ENCODE results near the gene CTNNA2.

Gene CTNNA2

DNA sequence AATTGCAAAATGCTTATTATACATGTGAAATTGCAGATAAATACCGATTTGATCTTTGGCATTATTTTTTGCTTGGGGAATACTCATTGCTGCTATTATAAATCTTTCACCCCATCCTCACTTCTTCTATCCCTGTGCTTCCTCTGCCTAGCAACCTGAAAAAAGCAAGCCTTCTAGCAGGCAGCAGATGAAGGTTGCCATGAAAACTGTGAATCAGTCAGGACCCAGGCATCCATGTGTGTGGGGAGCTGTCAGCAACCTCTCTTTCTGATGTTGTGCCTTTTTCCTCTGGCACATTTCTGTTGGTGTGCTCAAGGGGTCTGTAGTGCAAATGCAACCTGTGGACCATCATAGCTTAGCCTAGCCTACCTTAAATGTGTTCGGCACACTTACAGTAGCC lies 427.5 kb downstream of the CTNNA2 start:
- no peak for DNase-seq

- no peak for DNase-seq
These were observed 428.3 kb downstream of the CTNNA2 start for GRCh38 chr2:79941179-79941578.

DNA sequence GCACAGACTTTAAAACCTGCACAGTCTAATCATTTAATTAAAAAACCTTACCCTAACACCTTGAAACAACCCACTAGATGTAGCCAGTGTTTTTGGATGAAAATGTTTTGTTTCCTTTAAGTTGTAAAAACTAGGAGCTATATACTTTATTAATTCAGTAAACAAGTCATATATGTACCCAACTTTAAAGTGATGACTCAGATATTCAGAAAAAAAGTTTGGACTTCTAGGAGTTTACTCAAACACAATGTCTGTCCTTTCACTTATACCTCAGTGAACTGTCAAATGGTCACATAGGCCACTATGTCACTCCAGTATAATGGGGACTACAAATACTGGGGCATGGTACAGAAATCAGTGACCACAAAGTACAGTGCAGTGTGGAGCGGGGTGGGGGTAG lies 431.4 kb downstream of the CTNNA2 start:
- no peak for DNase-seq

DNA sequence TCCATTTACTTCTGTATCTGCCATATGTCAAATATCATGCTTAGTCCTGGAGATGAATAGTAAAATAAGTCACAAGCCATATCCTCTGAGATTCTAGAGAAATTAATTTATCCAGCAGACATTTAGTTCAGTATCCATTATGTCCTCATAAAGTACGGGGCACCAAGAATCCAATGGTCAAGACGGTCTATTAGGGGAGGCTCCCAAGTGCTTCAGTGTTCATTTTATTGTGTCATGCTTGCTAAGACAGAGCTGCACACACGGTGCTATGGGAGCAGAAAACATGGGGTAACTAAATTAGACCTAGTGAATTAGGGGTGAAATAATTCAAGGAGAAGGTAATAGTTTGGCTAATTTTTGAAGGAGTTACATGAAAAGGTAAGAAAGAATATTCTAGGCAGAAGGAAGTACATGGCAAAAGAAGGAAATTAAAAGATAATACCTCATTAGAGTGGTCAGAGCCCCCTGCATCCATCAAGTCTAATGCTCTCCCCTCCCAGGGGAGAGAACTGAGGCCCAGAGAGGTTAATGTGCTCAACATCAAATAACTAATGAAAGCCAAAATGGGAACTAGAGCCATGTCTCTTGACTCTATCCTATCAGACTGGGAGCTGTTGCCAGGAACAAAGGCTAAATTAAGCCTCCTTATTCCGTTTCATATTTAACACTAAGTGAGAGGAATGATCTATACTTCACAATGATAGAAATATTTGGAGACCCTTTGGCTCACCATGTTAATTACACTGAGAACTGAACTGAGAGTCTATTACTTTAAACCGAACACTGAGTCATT lies 433.0 kb downstream of the CTNNA2 start:
- DNase-seq = no peak

- no peak for DNase-seq
These were observed 434.9 kb downstream of the CTNNA2 start for GRCh38 chr2:79947751-79948150.

GRCh38 chr2:79950526-79950925 lies 437.7 kb downstream of the CTNNA2 start:
- no peak for DNase-seq

- DNase-seq = no peak
These were observed 439.8 kb downstream of the CTNNA2 start for GRCh38 chr2:79952616-79953015.

GRCh38 chr2:79960035-79960434 lies 447.2 kb downstream of the CTNNA2 start:
- DNase-seq = no peak

DNA sequence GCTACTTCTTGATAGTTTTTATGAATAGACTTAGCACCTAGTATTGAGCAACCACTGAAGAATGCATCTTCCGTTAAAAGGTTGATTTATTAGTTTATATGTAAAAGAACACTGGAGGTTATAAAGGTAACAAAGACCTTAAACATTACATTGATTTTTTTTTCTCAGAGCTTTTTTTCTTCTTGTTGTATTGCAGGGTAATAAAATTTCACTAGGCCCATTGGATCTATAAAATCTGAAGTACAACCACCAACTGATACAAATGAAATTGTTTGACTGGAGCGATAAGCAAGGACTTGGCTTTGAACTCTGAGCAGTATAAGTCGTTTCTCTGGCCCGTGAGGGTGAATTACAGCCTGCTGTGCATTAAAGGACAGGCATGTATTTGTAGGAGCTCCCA lies 447.7 kb downstream of the CTNNA2 start:
- no peak for DNase-seq

DNA sequence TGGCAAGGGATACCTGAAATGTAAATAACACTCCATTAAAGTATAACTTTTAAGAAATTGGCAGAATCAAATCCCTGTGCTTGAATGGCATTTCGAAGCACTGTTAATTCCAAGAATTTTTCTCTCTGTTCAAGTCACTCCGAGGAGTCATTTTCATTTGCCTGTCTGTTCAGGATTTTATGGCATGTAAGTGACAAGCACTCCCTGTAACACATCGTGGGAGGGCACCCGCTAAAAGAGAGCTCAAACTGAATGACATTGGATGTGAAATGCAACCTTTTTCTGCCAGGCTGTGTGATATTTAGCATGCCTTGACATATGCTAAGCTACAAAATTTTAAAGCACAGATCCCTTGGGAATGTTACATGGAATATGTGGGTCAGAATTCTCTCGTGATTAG lies 452.1 kb downstream of the CTNNA2 start:
- DNase-seq = no peak

- no peak for DNase-seq
These were observed 453.5 kb downstream of the CTNNA2 start for GRCh38 chr2:79966369-79966768.

GRCh38 chr2:79966882-79967281 lies 454.0 kb downstream of the CTNNA2 start:
- DNase-seq = no peak

- DNase-seq = no peak
These were observed 459.0 kb downstream of the CTNNA2 start for GRCh38 chr2:79971807-79972206.

- no peak for DNase-seq
These were observed 459.8 kb downstream of the CTNNA2 start for GRCh38 chr2:79972661-79973060.

DNA sequence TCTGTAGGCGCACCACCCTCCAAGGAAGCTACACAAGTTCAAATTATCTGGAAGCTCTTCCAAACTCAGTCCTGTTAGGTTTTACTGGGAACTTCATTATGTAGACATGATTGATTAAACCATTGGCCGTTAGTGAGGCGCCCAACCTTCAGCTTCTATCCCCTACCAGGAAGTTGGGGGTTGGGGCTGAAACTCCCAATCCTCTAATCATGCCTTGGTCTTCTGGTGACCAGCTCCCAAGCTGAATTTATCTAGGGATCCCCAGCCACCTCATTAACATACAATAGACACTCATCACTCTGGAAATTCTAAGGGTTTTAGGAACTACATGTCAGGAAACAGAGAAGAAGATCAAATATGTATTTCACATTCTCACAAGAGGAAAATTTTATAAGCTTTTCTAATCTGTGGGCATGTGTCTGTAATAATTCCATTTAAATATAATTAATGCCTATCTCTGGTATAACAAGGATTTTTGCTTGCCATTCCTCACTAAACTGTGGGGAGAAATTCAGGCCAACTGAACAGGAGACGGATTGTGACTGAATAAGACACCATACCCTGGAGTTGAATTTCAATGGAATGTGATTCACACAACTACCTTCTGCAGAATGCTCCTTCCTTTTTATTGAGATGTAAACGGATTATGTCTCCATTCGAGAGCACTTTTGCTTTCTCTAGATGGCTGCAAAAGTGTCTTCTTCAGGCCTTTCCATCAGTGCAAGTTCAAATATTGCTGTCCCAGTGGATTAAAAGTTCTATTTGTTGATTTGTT lies 463.1 kb downstream of the CTNNA2 start:
- no peak for DNase-seq

- no peak for DNase-seq
These were observed 464.9 kb downstream of the CTNNA2 start for GRCh38 chr2:79977792-79978191.

- DNase-seq = no peak
These were observed 467.3 kb downstream of the CTNNA2 start for GRCh38 chr2:79980116-79980515.

- no peak for DNase-seq
These were observed 468.0 kb downstream of the CTNNA2 start for GRCh38 chr2:79980816-79981215.

DNA sequence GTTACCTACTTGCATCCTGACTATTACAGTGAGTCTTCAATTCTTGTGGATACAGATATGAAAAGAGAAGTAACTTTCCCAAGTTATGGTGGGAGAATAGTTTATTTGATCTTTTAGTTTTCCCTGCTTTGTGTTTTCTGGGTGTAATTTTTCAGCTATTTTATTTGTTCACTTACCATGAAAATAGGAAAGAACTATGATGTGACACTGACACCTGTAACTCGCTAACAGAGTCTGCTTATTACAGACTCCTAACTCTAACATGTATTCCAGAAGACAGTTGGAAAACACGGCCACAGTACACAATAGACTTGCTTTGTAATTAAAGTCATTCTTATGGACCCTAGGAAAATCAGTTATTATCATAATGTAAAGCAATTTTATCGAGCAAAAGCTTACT lies 468.5 kb downstream of the CTNNA2 start:
- no peak for DNase-seq

GRCh38 chr2:79982445-79982844 lies 469.6 kb downstream of the CTNNA2 start:
- no peak for DNase-seq

DNA sequence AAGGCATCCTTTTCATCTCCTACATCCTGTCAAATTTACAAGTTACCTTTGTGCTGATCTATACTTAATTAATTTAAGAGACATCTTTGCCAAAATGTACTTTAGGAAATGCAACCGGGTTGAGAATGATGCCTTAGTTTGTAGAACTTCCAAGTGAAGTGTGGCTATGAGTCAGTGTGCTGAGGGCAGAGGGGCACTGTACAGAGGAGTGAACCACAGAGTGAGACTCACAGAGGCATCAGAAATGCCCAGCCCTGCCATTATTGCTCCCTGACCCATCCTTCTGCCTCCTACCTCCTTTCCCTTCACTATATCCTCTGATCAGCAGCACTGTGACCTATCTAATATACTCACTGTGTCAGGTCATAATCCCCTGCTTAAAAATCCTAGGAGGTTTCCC lies 471.6 kb downstream of the CTNNA2 start:
- DNase-seq = no peak

DNA sequence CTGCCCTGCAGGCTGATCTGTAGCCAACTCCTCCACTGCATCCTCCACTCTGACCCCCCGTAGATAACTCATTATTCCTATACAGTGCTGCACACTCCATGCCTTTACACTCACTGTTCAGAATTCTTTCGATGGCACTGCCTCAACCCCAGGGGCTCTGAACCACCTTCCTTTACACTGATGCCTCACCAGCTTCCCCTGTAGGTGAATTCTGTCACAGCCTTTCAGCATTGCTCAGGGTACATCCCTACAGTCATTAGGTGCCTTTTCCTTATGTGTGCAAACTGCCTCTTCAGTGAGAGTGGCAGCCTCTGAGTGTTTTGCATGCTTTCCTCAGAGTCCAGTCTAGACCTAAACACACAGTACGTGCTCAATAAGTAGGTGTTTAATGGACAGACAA lies 472.3 kb downstream of the CTNNA2 start:
- no peak for DNase-seq

- DNase-seq = no peak
These were observed 472.7 kb downstream of the CTNNA2 start for GRCh38 chr2:79985571-79985970.

- no peak for DNase-seq
These were observed 480.3 kb downstream of the CTNNA2 start for GRCh38 chr2:79993144-79993543.

DNA sequence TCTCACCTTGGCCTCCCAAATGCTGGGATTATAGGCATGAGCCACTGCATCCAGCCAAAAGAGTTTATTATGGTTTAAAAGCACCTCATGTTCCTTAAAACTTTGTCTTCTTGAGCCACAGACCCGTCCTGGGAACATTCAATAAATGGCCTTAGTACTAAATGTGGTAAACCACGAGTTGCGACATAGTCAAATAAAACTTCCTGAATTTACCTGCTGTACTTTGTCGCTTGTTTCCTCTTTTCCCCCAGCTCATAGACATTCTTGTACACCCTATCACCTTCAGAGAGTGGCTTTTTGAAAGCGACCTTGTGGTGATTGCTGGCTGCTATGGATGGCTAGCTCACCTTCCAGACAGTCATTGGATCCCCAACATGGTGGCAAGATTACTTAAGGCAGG lies 481.3 kb downstream of the CTNNA2 start:
- no peak for DNase-seq
